H9 (cell line): ENCODE measurements around the gene SPAG17. TPM values are rescaled to one million over a fixed set of nuclear protein-coding genes. Genes with fewer than 3 reads are reported as not detected.

Source experiments
- DNase-seq: peaks from one replicate; pipeline ENCODE4 v3.0.0-alpha.2; 2017
- H2AFZ ChIP-seq: one replicate; pipeline ENCODE4 v1.6.1; 2013; ENCODE audit warnings: mild to moderate bottlenecking, low read length, control low read depth, moderate library complexity
- H2AK5ac ChIP-seq: 2 replicates; pipeline ENCODE4 v1.6.1; 2013; ENCODE audit warnings: low read length, control low read depth, mixed read lengths; ENCODE audit not compliant: insufficient read length
- H2BK120ac ChIP-seq: one replicate; pipeline ENCODE4 v1.6.1; 2013; ENCODE audit warnings: low read depth, mild to moderate bottlenecking, low read length, control low read depth, inconsistent platforms; ENCODE audit not compliant: poor library complexity, severe bottlenecking
- H2BK12ac ChIP-seq: 2 replicates; pipeline ENCODE4 v1.6.1; 2013; ENCODE audit warnings: low read length, control low read depth, mixed read lengths, low read depth; ENCODE audit not compliant: insufficient read length
- H2BK15ac ChIP-seq: 2 replicates; pipeline ENCODE4 v1.6.1; 2013; ENCODE audit warnings: low read depth, low read length, control low read depth
- H2BK20ac ChIP-seq: one replicate; pipeline ENCODE4 v1.6.1; 2013; ENCODE audit warnings: low read depth, mild to moderate bottlenecking, low read length, control low read depth, inconsistent platforms; ENCODE audit not compliant: poor library complexity, severe bottlenecking
- H2BK5ac ChIP-seq: 2 replicates; pipeline ENCODE4 v1.6.1; 2013; ENCODE audit warnings: low read length, control low read depth, mixed read lengths; ENCODE audit not compliant: insufficient read length
- H3K14ac ChIP-seq: 2 replicates; pipeline ENCODE4 v1.6.1; 2013; ENCODE audit warnings: low read length, control low read depth; ENCODE audit not compliant: insufficient read depth
- H3K18ac ChIP-seq: 2 replicates; pipeline ENCODE4 v1.6.1; 2013; ENCODE audit warnings: low read depth, mild to moderate bottlenecking, mixed read lengths, low read length, control low read depth; ENCODE audit not compliant: insufficient read length
- H3K23ac ChIP-seq: 2 replicates; pipeline ENCODE4 v1.6.1; 2013; ENCODE audit warnings: low read length, control low read depth, mixed read lengths, low read depth; ENCODE audit not compliant: insufficient read length
- H3K23me2 ChIP-seq: 2 replicates; pipeline ENCODE4 v1.6.1; 2013; ENCODE audit warnings: low read depth, mild to moderate bottlenecking, mixed read lengths, low read length, control low read depth; ENCODE audit not compliant: insufficient read length, poor library complexity, severe bottlenecking
- H3K27ac ChIP-seq: 2 replicates; pipeline ENCODE4 v1.5.1; 2013; ENCODE audit warnings: low read length, control low read depth, mixed read lengths, low read depth; ENCODE audit not compliant: insufficient read length
- H3K27me3 ChIP-seq: 2 replicates; pipeline ENCODE4 v1.6.1; 2013; ENCODE audit warnings: low read length, control low read depth, inconsistent platforms; ENCODE audit not compliant: insufficient read depth
- H3K4ac ChIP-seq: 2 replicates; pipeline ENCODE4 v1.6.1; 2013; ENCODE audit warnings: low read depth, mild to moderate bottlenecking, control low read depth, inconsistent platforms, low read length, moderate library complexity
- H3K4me1 ChIP-seq: 2 replicates; pipeline ENCODE4 v1.6.1; 2013; ENCODE audit warnings: low read length, control low read depth, inconsistent platforms; ENCODE audit not compliant: insufficient read depth
- H3K4me2 ChIP-seq: 2 replicates; pipeline ENCODE4 v1.6.1; 2013; ENCODE audit warnings: low read length, control low read depth, mixed read lengths; ENCODE audit not compliant: insufficient read length, insufficient read depth
- H3K56ac ChIP-seq: 2 replicates; pipeline ENCODE4 v1.6.1; 2013; ENCODE audit warnings: low read depth, mild to moderate bottlenecking, mixed read lengths, low read length, control low read depth; ENCODE audit not compliant: insufficient read length
- H3K79me1 ChIP-seq: 2 replicates; pipeline ENCODE4 v1.6.1; 2013; ENCODE audit warnings: low read depth, mild to moderate bottlenecking, moderate library complexity, low read length, control low read depth, inconsistent platforms; ENCODE audit not compliant: insufficient read depth, poor library complexity, severe bottlenecking
- H3K79me2 ChIP-seq: 2 replicates; pipeline ENCODE4 v1.6.1; 2013; ENCODE audit warnings: low read length, control low read depth, inconsistent platforms; ENCODE audit not compliant: insufficient read depth
- H3K9ac ChIP-seq: 2 replicates; pipeline ENCODE4 v1.6.1; 2013; ENCODE audit warnings: low read length, control low read depth, mixed read lengths; ENCODE audit not compliant: insufficient read length; ENCODE audit errors: extremely low read depth
- H3K9me3 ChIP-seq: one replicate; pipeline ENCODE4 v1.6.1; 2013; ENCODE audit warnings: low read depth, low read length, inconsistent platforms; ENCODE audit not compliant: control insufficient read depth
- H3T11ph ChIP-seq: one replicate; pipeline ENCODE4 v1.6.1; 2013; ENCODE audit warnings: mild to moderate bottlenecking, low read length, control low read depth, inconsistent platforms
- H4K20me1 ChIP-seq: one replicate; pipeline ENCODE4 v1.6.1; 2013; ENCODE audit not compliant: control insufficient read depth, insufficient read length, insufficient read depth
- H4K5ac ChIP-seq: 2 replicates; pipeline ENCODE4 v1.6.1; 2013; ENCODE audit warnings: low read depth, mild to moderate bottlenecking, mixed read lengths, low read length, control low read depth; ENCODE audit not compliant: insufficient read length
- H4K8ac ChIP-seq: replicated peaks from 2 replicates; pipeline ENCODE4 v1.6.1; 2013; ENCODE audit warnings: low read length, control low read depth, mixed read lengths, low read depth; ENCODE audit not compliant: insufficient read length
- H4K91ac ChIP-seq: 2 replicates; pipeline ENCODE4 v1.6.1; 2013; ENCODE audit warnings: low read depth, mild to moderate bottlenecking, moderate library complexity, mixed read lengths, low read length, control low read depth; ENCODE audit not compliant: insufficient read length
- H3K27ac Mint-ChIP-seq, 3 experiments: 2 replicates in 2 of 3; 3 replicates in 1 of 3; pipeline ENCODE4 v1.8.0; 2020 to 2021; ENCODE audit warnings: mixed read lengths in 3 of 3, mild to moderate bottlenecking in 1 of 3, moderate library complexity in 1 of 3
- H3K27me3 Mint-ChIP-seq: 2 replicates; pipeline ENCODE4 v1.8.0; 2021; ENCODE audit warnings: low read depth, mild to moderate bottlenecking, moderate library complexity, mixed read lengths
- H3K36me3 Mint-ChIP-seq, 3 experiments: 2 replicates in 2 of 3; 3 replicates in 1 of 3; pipeline ENCODE4 v1.8.0; 2020 to 2021; ENCODE audit warnings: low read depth in 3 of 3, mixed read lengths in 3 of 3; ENCODE audit not compliant: insufficient read depth in 1 of 3
- H3K4me1 Mint-ChIP-seq, 2 experiments: 2 replicates each; pipeline ENCODE4 v1.8.0; 2020; ENCODE audit warnings: mixed read lengths in 2 of 2
- H3K4me3 Mint-ChIP-seq, 2 experiments: 2 replicates in 1 of 2; 3 replicates in 1 of 2; pipeline ENCODE4 v1.8.0; 2020 to 2021; ENCODE audit warnings: mild to moderate bottlenecking in 2 of 2, mixed read lengths in 2 of 2, moderate library complexity in 1 of 2
- H3K9me3 Mint-ChIP-seq, 2 experiments: 2 replicates in 1 of 2; 3 replicates in 1 of 2; pipeline ENCODE4 v1.8.0; 2020; ENCODE audit warnings: mild to moderate bottlenecking in 2 of 2, mixed read lengths in 2 of 2, moderate library complexity in 1 of 2
- WGBS: extraction: QIAGEN DNeasy Blood & Tissue Kit; methylation state at CpG from one replicate; pipeline ENCODE4 v1.1.7; 2013; ENCODE audit warnings: missing lambda C conversion rate, low lambda C conversion rate, mixed read lengths; ENCODE audit not compliant: insufficient read length; ENCODE audit errors: extremely low coverage; 5-methylcytosine and 5-hydroxymethylcytosine counted together
- total RNA-seq: library from RNA; stranded (reverse); gene quantifications from 2 replicates; pipeline ENCODE4 v1.2.1, GENCODE V29; 2021
- TF ChIP-seq, protein P1 (sequence below): fragments of 200-600 bp; sonication (generic); conservative IDR thresholded peaks from 3 replicates; pipeline ENCODE4 v1.8.0; 2021; ENCODE audit warnings: antibody characterized with exemption, mild to moderate bottlenecking

Gene SPAG17
- total RNA-seq, 1 experiment from 2014 or later: 0.37 TPM

DNA sequence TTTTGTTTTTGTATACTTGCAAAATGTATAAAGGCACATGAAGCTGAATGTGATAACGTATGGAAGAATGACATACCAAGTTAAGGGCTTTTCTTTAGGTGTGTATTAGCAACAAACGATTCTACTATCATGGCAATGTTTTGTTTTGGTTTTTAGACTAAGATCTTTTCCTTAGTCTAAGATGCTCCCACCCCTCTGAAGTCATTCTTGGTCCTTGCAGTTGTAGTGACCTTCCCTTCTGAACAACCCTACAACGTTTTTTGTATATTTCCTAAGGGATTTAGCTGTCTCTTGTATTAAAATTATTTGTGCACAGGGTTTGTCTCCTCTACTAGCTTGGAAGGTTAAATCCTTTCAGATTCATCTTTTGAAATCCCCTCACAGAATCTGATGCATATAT, 61.0 kb downstream of the SPAG17 start:
- H4K5ac ChIP-seq: no peak overlapping the region
- H3K14ac ChIP-seq: no peak overlapping the region
- no peak overlapping the region for H2BK12ac ChIP-seq
- no peak overlapping the region for H2AFZ ChIP-seq
- H3K27ac ChIP-seq: no peak overlapping the region
- Mint-ChIP-seq H3K4me1 (peaks cover 7 to 8% of the 10 kb centered on the region in 2 experiments; a peak in 1 of 4 replicates), H3K27ac (no peak overlapping the region), H3K36me3 (no peaks in the 10 kb centered on the region), H3K4me3 (no peak overlapping the region), H3K9me3 (no peaks in the 10 kb centered on the region), H3K27me3 (no peaks in the 10 kb centered on the region)
- H3K23ac ChIP-seq: no peak overlapping the region
- no peaks in the 10 kb centered on the region for H3K9me3 ChIP-seq
- H3T11ph ChIP-seq: no peak overlapping the region
- H2BK120ac ChIP-seq: no peak overlapping the region
- H4K91ac ChIP-seq: no peak overlapping the region
- no peaks in the 10 kb centered on the region for H3K23me2 ChIP-seq
- H3K4ac ChIP-seq: no peak overlapping the region
- no peak overlapping the region for H2BK5ac ChIP-seq
- no peak overlapping the region for H3K18ac ChIP-seq
- TF ChIP-seq, protein P1, sequence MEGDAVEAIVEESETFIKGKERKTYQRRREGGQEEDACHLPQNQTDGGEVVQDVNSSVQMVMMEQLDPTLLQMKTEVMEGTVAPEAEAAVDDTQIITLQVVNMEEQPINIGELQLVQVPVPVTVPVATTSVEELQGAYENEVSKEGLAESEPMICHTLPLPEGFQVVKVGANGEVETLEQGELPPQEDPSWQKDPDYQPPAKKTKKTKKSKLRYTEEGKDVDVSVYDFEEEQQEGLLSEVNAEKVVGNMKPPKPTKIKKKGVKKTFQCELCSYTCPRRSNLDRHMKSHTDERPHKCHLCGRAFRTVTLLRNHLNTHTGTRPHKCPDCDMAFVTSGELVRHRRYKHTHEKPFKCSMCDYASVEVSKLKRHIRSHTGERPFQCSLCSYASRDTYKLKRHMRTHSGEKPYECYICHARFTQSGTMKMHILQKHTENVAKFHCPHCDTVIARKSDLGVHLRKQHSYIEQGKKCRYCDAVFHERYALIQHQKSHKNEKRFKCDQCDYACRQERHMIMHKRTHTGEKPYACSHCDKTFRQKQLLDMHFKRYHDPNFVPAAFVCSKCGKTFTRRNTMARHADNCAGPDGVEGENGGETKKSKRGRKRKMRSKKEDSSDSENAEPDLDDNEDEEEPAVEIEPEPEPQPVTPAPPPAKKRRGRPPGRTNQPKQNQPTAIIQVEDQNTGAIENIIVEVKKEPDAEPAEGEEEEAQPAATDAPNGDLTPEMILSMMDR: no peak
- H3K4me2 ChIP-seq: no peak overlapping the region
- H4K20me1 ChIP-seq: no peaks in the 10 kb centered on the region
- no peak overlapping the region for H2BK20ac ChIP-seq
- no peaks in the 10 kb centered on the region for H3K79me2 ChIP-seq
- no peak overlapping the region for H3K9ac ChIP-seq
- no peaks in the 10 kb centered on the region for H3K4me1 ChIP-seq
- H4K8ac ChIP-seq: no peak overlapping the region
- H3K56ac ChIP-seq: no peak overlapping the region
- H3K27me3 ChIP-seq: no peaks in the 10 kb centered on the region
- no peaks in the 10 kb centered on the region for H3K79me1 ChIP-seq
- WGBS: no CpG with 5 or more reads among the region's 3 CpGs
- no peak overlapping the region for H2AK5ac ChIP-seq
- H2BK15ac ChIP-seq: no peak overlapping the region
- DNase-seq: no peak
